HS-27A (cell line): ENCODE data around the gene SIGLEC15.
"Not testable (repeated sequence)": the region's sequence is repeated elsewhere in the genome, so short reads cannot be mapped to it uniquely, and the experiment has no call there.

Experiments
- DNase-seq: peaks from one replicate; pipeline ENCODE4 v3.0.0-alpha.2; 2012; ENCODE audit warnings: low read depth, missing footprints

SIGLEC15 gene, protein sequence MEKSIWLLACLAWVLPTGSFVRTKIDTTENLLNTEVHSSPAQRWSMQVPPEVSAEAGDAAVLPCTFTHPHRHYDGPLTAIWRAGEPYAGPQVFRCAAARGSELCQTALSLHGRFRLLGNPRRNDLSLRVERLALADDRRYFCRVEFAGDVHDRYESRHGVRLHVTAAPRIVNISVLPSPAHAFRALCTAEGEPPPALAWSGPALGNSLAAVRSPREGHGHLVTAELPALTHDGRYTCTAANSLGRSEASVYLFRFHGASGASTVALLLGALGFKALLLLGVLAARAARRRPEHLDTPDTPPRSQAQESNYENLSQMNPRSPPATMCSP

DNA sequence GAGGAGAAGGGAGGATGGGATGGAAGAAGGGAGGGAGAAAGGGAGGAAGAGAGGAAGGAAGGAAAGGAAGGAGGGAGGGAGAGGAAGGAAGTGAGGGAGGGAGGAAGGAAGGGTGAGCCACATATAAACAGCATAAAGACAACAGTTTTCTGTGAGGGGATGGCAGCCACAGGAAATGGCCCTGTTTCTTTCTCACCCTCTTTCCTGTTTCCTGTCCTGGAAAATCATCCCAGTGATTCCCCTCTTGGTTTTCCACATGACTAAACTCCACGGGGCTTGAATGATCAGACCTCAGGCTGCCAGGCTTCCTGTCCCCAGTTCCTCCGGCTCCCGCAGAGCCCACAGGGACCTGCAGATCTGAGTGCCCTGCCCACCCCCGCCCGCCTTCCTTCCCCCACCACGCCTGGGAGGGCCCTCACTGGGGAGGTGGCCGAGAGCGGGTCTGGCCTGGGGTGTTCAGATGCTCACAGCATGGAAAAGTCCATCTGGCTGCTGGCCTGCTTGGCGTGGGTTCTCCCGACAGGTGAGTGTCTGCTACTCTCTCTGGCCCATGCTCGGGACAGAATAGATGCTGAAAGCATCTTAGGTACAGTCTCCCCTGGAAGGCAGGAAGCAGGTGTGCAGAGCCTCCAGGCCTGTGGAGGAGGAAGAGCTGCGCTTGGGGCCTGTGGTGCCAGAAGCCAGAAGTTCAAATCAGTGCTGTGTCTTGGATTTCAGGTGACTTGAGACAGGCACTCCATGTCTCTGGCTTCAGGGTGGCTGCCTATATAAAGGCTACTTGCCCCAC, at the start of gene SIGLEC15:
TSS of gene SIGLEC15 (plus strand) at position 418 of the 787 bp plus-strand sequence. CDS start at position 472, 54 bp downstream.
- DNase-seq: no peak

GRCh38 chr18:45775743-45776142, 49.7 kb upstream of the SIGLEC15 start:
- no peak for DNase-seq

GRCh38 chr18:45777393-45777792, 48.1 kb upstream of the SIGLEC15 start:
- no peak for DNase-seq

DNA sequence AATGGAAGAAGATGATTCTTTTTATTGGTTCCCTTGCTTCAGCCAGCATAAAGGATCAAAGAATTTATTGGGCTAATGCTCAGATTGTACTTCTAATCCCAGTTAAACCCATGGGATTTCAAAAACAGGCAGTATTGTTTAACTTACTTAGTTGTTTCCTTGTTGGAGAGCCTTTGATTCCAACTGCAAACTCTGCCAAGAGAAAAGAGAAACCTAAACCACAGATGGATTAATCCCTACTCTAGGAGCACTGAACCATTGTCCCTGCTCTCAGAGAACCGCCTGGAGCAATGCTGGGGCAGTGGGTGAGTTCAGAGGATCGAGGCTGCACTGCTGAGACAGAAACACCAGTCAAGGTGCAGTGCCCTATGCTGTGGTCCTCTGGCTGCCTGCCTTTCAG, 44.9 kb upstream of the SIGLEC15 start:
- DNase-seq: no peak

- DNase-seq: no peak
Measured at GRCh38 chr18:45782662-45783061, 42.8 kb upstream of the SIGLEC15 start.

GRCh38 chr18:45783097-45784075, 42.1 kb upstream of the SIGLEC15 start:
- peak; percentile 68 for DNase-seq

DNA sequence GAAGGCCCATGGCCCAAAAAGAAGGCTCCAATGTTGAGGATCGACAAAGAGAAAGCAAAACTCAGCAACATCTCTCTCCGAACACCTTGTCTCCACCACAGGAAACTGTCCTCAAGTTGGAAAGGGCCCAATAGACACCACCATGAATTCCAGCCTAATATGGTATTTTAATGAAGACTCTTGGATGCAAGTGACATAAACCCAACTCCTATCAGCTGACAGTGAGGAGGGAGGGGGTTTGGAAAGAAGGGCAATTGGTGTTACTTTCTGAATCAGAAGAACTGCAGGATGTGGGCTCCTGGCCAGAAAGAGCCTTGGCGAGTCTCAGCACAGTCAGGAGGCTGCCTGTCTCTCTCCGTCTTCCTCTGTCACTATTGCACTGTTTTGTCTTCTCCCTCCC, 40.3 kb upstream of the SIGLEC15 start:
- DNase-seq: no peak

GRCh38 chr18:45786941-45787340, 38.5 kb upstream of the SIGLEC15 start:
- DNase-seq: no peak

DNA sequence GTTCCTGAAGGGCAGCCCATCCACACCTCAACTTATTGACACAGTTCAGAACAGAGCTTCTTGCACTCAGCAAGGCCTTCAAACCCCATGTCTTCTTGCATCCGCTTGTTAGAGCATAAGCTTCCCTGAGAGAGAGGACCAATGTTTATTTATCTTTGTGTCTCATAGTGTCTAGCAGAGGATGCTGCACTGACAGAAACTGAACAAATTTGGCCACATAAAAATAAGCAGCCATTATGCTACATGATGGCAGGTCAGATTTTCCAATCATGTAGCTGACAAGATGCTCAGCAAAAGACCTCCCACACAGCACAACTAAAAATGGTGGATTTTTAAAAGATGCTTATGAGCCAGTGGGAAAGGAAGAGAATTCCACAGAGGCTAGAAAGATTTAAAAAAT, 38.1 kb upstream of the SIGLEC15 start:
- no peak for DNase-seq

GRCh38 chr18:45788861-45789260, 36.6 kb upstream of the SIGLEC15 start:
- DNase-seq: no peak

- no peak for DNase-seq
Measured at GRCh38 chr18:45792506-45793263, 32.8 kb upstream of the SIGLEC15 start.

DNA sequence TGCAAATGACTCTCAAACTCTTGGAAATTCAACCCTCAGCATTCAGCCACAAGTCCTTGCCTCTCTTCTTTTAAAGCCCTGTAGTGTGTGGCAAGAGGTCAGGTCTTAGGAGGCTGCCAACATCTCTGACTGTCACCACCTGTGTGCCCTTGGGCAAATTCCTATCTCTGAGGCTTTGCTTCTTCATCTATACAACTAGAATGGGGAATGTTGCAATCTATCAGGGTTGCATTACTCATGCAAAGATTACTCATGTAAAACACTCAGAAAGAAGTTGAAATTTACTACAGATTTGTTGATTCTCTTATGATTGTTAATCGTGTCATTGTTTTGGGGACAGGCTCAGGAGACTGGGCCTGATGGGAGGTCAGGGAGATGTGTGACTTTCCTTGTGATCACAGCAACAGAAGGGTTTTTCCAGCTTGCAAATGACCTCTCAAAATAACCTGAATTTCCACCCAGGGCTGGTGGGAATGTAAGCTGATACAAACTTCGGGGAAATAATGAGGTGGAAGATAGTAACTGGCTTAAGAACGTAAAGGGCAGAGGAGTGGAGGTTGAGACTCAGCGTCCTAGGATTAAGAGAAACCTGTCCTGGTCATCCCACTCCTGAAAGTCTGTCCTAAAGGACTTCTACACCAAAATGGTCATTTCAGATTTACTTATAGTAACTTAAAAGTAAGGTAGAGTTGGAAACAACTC, 32.1 kb upstream of the SIGLEC15 start:
- no peak for DNase-seq

- DNase-seq: no peak
Measured at GRCh38 chr18:45801416-45802004, 24.0 kb upstream of the SIGLEC15 start.

- peak; percentile 93 for DNase-seq
Measured at GRCh38 chr18:45802814-45803492, 22.5 kb upstream of the SIGLEC15 start.

GRCh38 chr18:45805551-45805950, 19.9 kb upstream of the SIGLEC15 start:
- no peak for DNase-seq

GRCh38 chr18:45806226-45806625, 19.2 kb upstream of the SIGLEC15 start:
- DNase-seq: no peak

DNA sequence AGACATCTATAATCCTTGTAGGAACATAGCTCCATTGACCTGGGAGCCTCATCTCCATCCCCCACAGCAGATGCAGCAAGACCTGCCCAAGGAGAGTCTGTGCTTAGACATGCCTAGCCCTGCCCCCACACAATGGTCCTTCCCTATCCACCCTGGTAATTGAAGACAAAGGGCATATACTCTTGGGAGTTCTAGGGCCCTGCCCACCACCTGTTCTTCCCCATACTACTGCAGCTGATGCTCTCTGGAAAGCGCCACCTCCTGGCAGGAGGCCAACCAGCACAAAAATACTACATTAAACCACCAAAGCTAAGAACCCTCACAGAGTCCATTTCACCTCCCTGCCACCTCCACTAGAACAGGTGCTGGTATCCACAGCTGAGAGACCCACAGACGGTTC, 18.3 kb upstream of the SIGLEC15 start:
- DNase-seq: not testable (repeated sequence)

DNA sequence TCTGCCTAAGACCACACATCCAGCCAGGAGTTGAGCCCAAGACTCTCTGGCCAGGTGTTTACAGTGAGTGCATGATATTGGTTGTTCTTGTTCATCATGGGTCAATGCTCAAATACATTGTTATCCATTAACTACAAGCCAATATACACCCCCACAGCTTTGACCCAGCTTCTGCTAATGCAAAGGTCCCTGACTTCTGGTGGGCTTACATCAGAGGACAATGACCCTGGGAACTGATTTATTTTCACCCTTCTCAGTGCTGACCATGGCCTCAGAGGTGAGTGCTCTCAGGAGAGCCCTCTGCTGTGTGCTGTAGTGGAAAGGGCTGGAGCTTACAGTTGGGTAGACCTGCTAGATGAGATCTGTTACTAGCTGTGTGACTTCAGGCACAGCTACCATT, 10.7 kb upstream of the SIGLEC15 start:
- not testable (repeated sequence) for DNase-seq

DNA sequence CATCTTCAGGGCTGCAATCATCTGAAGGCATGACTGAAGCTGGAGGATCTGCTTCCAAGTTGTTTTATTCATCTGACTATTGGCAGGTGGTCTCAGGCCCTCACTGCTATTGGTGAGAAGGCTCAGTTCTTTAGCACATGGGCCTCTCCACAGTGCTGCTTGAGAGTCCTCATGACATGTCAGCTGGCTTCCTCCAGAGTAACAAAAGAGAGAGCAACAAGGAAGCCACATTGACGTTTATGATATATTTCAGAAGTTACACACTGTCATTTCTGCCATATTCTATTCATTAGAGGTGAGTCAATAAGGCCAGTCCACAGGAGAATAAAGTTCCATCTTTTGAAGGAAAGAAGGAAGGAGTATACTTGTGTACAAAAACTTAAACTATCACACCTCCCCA, 7.9 kb upstream of the SIGLEC15 start:
- no peak for DNase-seq

- DNase-seq: not testable (repeated sequence)
Measured at GRCh38 chr18:45818765-45819164, 6.7 kb upstream of the SIGLEC15 start.
